Iris pigment epithelial cell (primary cell): Measurements from ENCODE around the gene GABARAPL1.
"Not testable (repeated sequence)": the region's sequence is repeated elsewhere in the genome, so short reads cannot be mapped to it uniquely, and the experiment has no call there.

ENCODE experiments used
- DNase-seq: peaks from one replicate; pipeline ENCODE4 v3.0.0-alpha.2; 2011; ENCODE audit warnings: low read depth

GABARAPL1 gene

DNA sequence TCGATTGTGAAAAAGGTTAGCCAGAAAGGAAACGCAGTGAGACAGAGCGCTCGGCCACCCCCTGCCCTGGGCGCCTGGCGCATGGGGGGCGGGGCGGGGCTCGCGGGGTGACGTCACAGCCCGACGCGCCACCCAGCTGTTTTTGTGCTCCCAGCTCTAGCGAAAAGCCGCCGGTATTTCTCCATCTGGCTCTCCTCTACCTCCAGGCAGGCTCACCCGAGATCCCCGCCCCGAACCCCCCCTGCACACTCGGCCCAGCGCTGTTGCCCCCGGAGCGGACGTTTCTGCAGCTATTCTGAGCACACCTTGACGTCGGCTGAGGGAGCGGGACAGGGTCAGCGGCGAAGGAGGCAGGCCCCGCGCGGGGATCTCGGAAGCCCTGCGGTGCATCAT, at the start of gene GABARAPL1:
GABARAPL1 (plus strand) TSS at position 139 of the 393 bp plus-strand sequence; CDS start at position 392, 253 bp downstream.
- DNase-seq = peak; percentile 87

DNA sequence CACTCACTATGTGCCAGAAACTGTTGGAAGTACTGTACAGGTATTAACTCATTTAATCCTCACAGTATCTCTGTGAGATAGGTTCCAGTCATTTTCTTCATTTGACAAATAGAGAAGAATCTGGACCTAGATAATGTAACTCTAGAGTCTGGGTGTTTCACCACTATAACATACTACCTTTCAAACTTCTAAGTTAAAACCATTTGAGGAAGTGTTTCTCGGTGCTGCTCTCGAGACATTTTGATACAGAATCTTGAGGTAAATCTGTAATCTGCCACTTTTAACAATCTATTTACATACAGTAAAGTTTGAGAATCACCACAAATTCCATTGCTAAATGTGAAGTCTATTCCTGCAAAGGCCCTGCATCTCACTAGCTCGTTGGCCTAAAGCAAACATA, 49.6 kb upstream of the GABARAPL1 start:
- DNase-seq = no peak

DNA sequence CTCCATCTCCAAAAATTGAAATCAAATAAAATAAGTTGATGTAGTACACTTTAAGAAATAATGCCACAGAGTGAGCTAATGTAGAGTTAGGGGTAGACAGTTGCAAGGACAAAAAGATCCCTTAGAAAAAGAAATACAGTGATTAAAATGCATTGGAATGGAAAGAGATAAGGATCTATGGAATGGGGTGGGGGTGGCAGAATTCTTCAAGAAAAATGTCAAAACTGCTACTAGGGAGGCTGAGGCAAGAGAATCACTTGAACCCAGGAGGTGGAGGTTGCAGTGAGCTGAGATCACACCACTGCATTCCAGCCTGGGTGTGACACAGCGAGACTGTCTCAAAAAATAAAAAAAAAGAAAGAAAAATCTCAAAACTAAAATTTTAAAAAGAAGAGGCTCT, 47.3 kb upstream of the GABARAPL1 start:
- peak; percentile 33 for DNase-seq

DNA sequence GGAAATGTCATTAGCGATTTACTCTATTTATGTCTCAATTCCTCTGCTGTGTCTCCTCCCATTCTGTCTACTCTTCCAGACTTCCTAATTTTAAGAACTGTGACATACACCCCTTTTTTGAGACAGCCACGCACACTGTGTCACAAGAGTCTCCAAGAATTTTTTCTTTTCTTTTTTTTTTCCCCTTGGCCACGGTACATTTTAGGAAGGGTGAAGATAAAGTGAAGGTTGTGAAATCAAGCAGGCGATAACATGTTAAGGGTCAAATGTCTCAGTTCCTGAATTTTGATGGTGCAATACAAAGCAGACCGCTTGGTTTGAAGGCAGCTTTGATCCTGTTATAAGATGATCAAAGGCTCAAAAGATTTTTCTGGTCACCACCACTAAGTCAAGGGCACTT, 45.1 kb upstream of the GABARAPL1 start:
- peak; percentile 68 for DNase-seq

DNA sequence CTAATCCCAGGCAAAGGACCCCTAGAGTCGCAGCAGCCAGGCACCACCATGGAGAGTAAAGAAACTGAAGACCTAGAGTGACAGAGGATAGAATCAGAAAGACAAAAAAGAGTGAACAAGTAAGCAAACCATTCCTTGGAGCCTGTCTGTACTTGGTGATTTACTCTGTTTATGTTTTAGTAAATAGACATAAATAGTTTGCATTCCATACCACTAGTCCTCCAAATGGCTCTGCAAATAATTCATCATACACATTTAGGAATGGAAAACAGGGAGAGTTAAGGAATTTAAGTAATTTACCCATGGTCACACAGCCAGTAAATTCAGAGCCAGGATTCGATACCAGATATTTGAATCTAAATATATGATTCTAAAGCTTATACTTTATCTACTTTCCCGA, 43.6 kb upstream of the GABARAPL1 start:
- DNase-seq = peak; percentile 71

DNA sequence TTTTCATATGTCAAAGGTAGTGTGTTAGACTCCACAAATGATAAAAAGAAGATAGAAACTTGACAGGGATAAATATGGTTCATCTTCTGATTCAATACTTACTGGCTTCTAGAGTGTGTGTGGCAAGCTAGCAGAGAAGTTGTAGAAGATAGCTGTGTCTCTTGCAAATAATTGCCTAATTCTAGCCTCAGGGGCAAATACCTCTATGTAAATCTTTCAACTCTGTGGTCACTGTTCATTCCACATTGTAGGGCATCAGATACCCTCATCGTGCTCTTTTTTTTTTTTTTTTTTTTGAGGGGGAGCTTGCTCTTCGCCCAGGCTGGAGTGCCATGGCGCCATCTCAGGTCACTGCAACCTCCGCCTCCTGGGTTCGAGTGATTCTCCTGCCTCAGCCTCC, 42.5 kb upstream of the GABARAPL1 start:
- DNase-seq = peak; percentile 65

DNA sequence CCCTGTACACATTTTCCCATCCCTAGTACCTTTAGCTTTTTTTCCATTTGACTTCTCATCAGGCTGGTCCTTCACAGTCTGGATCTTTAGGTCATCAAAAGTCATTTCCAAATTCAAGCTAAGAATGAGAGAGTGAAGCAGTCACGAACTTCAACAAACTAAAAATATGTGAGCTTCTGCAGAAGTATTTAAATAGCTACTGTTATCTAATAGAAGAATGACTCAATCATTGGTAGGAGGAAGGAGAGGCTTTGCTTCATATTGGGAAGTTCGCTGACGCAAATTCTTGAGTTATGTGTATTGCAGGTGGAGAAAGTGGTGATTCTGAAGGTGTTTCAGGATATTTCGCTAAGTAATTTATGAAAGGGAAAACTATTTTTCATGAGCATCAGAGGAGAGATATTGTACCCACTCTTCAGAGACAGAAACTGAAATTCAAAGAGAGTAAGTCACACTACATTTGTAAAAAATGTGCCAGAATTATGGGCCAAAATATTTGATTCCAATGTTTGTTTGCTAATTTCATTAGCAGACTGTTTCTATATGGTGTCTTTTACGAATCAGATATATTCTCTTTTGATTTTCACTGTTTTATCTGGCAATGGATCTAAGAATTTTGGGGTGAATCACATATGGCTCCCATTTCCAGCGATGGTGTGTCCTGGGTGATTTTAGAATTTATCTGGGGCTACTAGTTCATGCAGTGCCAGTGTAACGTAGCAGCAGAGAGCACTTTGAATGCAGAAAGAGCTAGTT, 40.5 kb upstream of the GABARAPL1 start, which contains the start of gene OLR1:
OLR1 (minus strand) TSS at position 160 of the 756 bp plus-strand sequence; CDS start at position 105, 55 bp downstream.
- DNase-seq = peak; percentile 65

DNA sequence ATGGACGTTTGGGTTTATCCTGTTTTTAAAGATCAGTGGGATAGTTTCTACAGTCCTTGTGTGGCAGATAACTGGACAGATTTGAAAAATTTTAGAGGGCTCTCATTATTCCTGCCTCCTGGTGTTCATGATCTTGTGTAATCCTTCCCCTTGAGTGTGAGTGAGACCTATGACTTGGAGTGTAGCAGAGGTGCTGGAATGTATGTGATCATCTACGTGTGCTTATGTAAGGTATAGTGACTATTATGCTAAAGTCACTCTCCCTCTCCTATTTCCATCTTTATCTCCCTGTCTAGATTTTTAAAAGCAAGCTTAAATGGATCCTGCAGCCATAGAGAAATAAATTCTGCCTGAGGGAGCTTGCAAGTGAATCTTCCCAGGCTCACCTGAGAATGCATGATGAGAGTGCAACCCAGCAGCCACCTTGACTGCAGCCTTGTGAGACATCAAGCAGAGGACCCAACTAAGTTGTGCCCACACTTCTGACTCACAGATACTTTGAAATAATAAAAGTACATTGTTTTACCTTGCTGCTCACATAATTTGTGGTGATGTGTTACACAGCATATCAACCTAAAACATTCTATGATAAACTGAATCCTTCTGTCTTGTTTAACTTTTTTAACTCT, 37.6 kb upstream of the GABARAPL1 start:
- no peak for DNase-seq

DNA sequence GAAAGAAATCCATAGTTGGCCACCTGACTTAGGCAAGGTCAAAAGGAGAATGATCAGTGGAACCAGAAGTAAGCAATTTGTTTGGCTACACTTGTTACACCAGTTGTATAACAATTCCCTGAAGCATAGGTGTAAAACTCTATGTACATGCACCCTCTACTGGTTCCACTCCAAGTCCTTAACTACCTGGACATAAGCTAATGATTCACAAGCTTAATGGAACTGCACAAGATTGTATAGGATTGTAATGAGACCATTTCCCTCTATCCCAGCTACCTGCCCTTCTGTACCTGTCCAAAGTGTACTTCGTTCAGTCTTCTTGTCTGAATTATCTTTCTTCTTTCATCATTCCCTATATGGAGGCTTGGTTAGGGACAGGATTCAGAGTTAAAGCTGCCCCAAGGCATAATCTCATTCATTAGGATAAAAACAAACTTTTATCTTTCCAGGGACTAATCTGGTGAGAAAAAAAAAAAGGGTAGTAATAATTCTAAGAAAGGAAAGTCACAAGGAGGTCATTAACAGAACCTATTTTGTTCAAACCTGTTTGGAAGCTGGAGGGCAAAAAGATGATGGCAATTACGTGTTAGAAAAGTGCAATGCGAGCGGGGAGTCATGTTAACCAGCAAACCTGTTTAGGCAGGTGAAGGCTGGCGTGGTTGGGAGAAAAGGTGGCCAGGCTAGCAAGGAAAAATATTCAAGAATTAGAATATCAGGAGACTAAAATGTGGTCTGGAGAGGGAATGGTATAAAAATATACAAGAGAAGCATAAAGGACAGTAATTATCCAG, 36.6 kb upstream of the GABARAPL1 start:
- DNase-seq = no peak

DNA sequence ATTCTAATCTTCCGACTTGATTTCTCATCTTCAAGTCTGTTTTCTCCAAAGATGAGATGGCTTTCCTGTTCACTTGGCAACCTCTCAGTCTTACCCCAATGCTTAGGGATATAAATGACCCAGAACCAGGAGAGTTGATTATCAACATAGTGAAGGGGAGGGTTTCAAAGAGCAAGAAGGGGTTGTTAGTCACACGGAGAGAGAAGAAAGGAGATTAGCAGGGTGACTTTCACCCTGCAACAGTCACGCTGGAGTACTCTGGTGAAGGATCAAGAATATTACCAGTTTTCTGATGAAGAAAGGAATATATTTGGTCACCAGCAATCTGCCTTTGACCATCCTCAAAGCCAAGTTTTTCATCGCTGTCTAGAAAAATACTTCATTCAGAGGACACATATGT, 33.9 kb upstream of the GABARAPL1 start, which contains the start of gene TMEM52B:
TMEM52B (plus strand) TSS at position 212 of the 400 bp plus-strand sequence. CDS start 543 bp downstream, outside the sequence.
- DNase-seq = no peak

DNA sequence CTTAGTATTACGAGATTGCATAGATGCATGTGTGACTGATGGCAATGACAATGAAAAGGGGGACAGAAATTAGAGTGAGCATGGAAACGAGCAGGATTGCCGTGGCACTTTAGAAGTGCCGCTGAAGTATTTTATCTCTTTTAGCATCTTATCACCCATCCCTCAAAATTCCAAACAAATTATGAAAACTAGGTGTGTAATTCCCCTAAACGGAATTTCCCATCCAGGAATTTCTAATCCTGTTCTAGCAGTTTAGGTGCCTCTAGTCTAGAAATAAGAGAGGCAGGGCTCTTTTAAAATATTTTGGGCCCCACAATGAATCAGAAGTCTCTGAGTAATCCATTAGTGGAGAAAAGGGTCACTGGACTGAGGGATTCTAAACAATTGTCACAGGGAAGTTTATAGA, 32.9 kb upstream of the GABARAPL1 start:
- DNase-seq = no peak

DNA sequence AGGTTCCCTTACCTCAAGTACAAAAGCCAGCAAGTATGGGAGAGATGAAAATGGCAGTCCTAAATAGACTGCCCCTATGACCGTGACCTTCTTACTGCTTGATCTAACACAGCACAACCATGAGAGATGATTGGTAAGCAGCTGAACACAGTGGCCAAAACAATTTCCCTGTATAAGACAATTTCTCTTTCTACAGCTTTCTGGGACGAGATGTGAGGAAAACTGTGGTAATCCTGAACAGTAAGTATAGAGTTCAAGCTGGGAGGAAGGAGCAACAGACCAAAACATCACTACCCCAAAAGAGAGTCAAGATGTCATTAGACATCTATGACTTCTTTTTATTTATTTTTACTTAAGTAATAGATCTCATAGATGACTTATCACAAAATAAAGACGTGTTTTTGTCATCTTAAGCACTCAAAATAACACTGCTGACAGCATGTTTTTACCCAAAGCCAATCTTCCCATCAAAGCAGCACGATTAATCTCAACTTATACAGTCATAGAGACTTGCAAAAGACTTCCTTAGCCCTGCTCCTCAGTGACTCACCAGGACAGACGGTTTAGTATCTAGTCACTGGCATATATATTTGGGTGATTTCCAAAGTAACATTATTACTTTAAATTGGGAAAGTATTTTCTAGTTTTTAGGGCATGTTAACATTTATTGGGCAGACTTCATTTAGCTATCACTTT, 30.2 kb upstream of the GABARAPL1 start:
- peak; percentile 97 for DNase-seq

DNA sequence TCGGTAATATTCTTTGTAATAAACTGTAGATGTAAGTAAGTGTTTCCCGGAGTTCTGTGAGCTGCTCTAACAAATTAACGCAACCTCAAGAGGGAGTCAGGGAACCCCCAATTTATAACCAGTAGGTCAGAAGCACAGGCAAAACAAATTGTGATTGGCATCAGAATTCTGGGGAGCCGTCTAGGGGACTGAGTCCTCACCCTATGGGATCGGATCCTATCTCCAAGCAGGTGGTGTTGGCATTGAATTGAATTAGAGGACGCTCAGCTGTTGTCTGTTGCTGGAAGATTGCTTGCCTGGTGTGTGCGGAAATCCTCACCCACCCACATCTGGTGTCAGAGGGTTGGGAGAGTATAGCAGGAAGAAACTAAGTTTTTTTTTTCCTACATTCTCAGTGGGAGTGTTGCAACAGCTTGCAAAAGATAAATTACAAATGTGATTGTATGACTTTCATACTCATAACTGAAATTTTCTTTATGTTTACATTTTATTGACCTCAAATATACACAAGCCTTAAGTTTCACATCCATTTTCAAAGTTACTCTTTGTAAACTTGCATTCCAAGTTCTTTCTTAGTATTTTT, 28.3 kb upstream of the GABARAPL1 start:
- DNase-seq = peak; percentile 92

DNA sequence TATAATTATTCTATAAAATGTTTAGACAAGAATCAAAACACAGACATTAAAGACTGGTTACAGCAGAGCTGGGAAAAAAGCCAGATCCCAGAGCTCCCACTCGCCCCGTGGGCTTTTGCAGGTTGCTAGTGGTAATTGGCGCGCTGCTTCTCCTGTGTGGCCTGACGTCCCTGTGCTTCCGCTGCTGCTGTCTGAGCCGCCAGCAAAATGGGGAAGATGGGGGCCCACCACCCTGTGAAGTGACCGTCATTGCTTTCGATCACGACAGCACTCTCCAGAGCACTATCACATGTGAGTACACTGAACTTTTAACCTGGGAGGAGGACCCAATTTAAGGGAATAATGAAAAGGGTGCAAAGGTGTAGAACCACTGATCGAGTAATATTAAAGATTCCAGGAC, 26.4 kb upstream of the GABARAPL1 start:
- no peak for DNase-seq

DNA sequence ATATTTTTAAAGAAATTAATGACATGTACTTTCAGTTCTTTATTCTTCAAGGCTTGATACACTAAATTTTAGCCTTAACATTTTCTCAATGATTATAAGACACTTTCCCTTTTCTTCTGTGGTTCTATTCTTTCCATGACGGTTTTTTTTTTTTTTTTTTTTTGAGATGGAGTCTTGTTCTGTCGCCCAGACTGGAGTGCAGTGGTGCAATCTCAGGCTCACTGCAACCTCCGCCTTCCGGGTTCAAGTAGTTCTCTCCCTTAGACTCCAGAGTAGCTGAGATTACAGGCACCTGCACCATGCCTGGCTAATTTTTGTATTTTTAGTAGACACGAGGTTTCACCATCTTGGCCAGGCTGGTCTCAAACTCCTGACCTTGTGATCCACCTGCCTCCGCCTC, 25.7 kb upstream of the GABARAPL1 start:
- not testable (repeated sequence) for DNase-seq

DNA sequence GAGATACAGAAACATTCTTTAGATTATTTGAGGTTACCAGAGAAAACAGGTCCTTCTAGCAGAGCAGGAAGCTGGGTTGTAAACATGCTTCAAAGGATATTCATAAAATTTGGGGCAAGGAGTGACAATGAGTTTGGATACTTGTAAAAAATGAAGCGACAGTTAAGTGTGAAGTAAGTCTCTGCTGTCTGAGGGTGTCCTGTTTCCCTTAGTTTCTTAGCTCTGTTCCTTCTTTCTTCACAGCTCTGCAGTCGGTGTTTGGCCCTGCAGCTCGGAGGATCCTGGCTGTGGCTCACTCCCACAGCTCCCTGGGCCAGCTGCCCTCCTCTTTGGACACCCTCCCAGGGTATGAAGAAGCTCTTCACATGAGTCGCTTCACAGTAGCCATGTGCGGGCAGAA, 23.0 kb upstream of the GABARAPL1 start:
- peak; percentile 70 for DNase-seq

DNA sequence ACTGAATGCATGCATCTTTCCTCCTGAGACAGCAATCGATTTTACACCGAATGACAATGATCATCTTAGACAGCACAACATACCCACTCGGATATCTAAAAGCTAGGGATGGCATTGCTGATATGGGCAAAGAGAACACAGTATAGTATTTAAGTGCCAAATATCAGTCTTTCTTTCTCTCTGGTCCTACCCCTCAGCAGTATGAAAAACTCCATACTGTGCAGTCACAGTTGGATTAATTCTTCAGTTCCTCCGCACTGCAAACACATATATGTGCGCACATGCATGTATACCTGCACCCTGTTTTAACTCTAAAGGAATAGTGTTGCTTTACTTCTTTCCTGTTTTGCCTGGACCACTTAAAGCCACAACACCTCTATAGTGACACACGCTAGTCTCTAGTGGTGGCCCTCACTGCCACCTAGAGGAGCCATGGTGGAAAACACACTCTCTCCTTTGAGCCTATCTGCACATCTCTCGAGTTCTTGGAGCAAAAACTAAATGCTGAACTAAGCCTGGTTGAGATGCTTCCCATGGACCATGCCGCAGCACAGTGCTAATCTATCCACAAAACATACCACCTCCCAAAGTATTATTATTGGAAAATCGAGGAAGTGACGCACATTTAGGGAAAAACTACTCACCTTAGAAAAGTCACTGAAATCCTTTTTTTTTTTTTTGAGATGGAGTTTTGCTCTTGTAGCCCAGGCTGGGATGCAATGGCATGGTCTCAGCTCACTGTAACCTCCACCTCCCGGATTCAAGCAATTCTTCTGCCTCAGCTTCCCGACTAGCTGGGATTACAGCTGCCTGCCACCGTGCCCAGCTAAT, 21.9 kb upstream of the GABARAPL1 start:
- DNase-seq = peak; percentile 80

DNA sequence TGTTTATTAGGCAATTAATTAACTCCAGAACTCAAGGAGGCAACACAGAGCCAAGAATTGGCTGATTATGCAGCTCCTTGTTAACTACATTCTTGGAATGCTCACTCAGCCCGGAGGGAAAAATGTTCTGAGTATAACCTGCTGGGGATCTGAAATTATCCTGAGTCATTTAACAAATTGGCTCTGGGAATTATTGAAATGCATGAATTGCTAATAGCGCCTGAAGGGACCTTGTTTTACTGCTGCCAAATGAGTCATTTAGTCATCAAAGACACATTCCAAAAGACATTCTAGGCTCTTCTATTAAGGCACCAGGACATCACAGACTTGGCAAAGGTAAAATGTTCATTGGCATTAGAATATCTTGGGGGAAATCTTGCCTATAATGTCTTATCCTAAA, 20.8 kb upstream of the GABARAPL1 start:
- peak; percentile 62 for DNase-seq

DNA sequence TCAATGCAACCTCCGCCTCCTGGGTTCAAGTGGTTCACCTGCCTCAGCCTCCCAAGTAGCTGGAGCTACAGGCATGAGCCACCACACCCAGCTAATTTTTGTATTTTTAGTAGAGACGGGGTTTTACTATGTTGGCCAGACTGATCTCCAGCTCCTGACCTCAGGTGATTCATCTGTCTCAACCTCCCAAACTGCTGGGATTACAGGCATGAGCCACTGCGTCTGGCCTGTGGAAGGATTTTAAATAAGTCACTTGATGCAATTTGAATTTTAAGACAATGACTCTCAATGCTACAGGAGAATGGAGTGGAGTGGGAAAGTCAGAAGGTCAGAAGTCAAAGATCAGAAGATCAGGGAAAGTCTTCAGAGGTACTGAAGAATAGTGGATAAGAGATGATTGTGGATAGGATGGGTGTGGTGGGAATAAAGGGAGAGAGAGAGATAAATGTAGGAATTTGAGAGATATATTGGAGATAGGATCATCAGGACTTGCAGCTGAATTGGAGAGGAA, 18.5 kb upstream of the GABARAPL1 start:
- DNase-seq = peak; percentile 51

DNA sequence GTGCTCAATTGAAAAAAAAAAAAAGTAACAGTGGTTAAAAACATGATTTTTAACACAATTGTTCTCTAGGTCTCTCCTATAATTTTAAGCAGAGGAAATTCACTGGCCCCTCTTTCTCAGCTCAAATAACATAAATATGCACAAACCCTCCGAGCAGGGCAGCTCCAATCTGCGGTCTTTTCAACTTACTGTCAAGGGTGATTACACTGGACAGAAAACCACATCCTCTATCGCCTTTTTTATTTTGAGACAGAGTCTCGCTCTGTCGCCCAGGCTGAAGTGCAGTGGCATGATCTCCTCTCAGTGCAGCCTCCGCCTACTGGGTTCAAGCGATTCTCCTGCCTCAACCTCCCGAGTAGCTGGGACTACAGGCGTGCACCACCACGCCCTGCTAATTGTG, 16.5 kb upstream of the GABARAPL1 start:
- DNase-seq = no peak
